ENCODE data around the gene CHD9NB.

Gene CHD9NB

GRCh38 chr16:52993179-52993578 is 59.5 kb downstream of the CHD9NB start:
- Histone ChIP-seq H3K4me1 (ENCODE audit: control insufficient read depth, insufficient read depth, low read length) (no peaks in the 10 kb centered on the region), H3K36me3 (ENCODE audit: control insufficient read depth, insufficient read depth, low read length) (no peaks in the 10 kb centered on the region), H3K27me3 (ENCODE audit: control insufficient read depth, insufficient read depth, low read length, poor library complexity, severe bottlenecking) (no peaks in the 10 kb centered on the region), H3K9me3 (ENCODE audit: control insufficient read depth, low read length) (no peaks in the 10 kb centered on the region), H3K27ac (ENCODE audit: insufficient read depth, low read depth, low read length, poor library complexity, severe bottlenecking) (no peak overlapping the region), H3K4me3 (ENCODE audit: insufficient read depth, low read depth, low read length) (no peak overlapping the region)
- WGBS, 2 experiments, result 33 to 59% methylated on average over 2 to 3 of the region's 3 CpGs

- WGBS, 2 experiments, result 86% methylated on average over 1 of the region's 1 CpG; no CpG with 5 or more reads in 1 of the 2 experiments
- Histone ChIP-seq H3K4me3 (ENCODE audit: insufficient read depth, low read depth, low read length) (no peak overlapping the region), H3K27ac (ENCODE audit: insufficient read depth, low read depth, low read length, poor library complexity, severe bottlenecking) (no peak overlapping the region), H3K36me3 (ENCODE audit: control insufficient read depth, insufficient read depth, low read length) (no peaks in the 10 kb centered on the region), H3K9me3 (ENCODE audit: control insufficient read depth, low read length) (no peaks in the 10 kb centered on the region), H3K27me3 (ENCODE audit: control insufficient read depth, insufficient read depth, low read length, poor library complexity, severe bottlenecking) (no peaks in the 10 kb centered on the region), H3K4me1 (ENCODE audit: control insufficient read depth, insufficient read depth, low read length) (no peaks in the 10 kb centered on the region)
Observed at GRCh38 chr16:52991572-52991971, 61.1 kb downstream of the CHD9NB start.
